K562 (cell line): ENCODE results near the gene SSR4. TPM values are rescaled to one million over a fixed set of nuclear protein-coding genes. Genes with fewer than 3 reads are reported as not detected.

Experiments
- ATAC-seq: fragments of 200-7000 bp; cut with Tn5 transposase; 3 replicates; pipeline ENCODE4 v1.9.1; 2020; ENCODE audit warnings: moderate library complexity
- BruUV-seq: library from RNA; stranded (reverse); fragments of 400-500 nt; replicated peaks from 2 replicates; lab custom pipeline; 2021; lab: Mats Ljungman, UMichigan
- CTCF ChIA-PET: fragments of 300-600 bp; formaldehyde crosslinking; extraction: SDS; loops from one replicate; lab custom pipeline; 2021; ENCODE audit warnings: low intra/inter-chr PET ratio; lab: Yijun Ruan, JAX
- POLR2A ChIA-PET: fragments of 300-600, 350-650 bp; sonication (Branson Sonifier 250); formaldehyde crosslinking; extraction: SDS; loops from one replicate; lab custom pipeline; 2021; ENCODE audit warnings: antibody characterized with exemption, inconsistent platforms; lab: Yijun Ruan, JAX
- DNase-seq, 4 experiments: peaks; one replicate each; pipeline versions ENCODE4 v3.0.0 to v3.0.0-alpha.2; 2011 to 2018; ENCODE audit warnings: low spot score in 3 of 4, mixed read lengths in 3 of 4; ENCODE audit errors: extremely low read depth in 1 of 4
- FAIRE-seq: peaks from 2 replicates; lab custom pipeline; 2011; peaks lifted over from hg19 to GRCh38; lab: Jason Lieb, UNC
- H2AFZ ChIP-seq: 2 replicates; pipeline ENCODE4 v1.6.0; 2011; ENCODE audit warnings: low read depth, low read length, control low read depth, inconsistent platforms
- H3K27ac ChIP-seq: fragments of 200-600 bp; 3 replicates; pipeline ENCODE4 v1.8.0; 2011; ENCODE audit warnings: low read depth, mild to moderate bottlenecking, control low read depth, inconsistent platforms, low read length, moderate library complexity, mixed read lengths; ENCODE audit errors: extremely low read depth
- H3K27me3 ChIP-seq, 2 experiments: fragments of 300-600 bp in 1 of 2; 2 replicates in 1 of 2; 3 replicates in 1 of 2; pipeline versions ENCODE4 v1.6.0 to v1.8.0; 2011; ENCODE audit warnings: inconsistent platforms in 2 of 2, low read length in 2 of 2, mild to moderate bottlenecking in 1 of 2, mixed read lengths in 1 of 2, moderate library complexity in 1 of 2; ENCODE audit not compliant: control insufficient read depth in 2 of 2, insufficient read depth in 2 of 2
- H3K36me3 ChIP-seq: fragments of 300-600 bp; 3 replicates; pipeline ENCODE4 v1.8.0; 2011; ENCODE audit warnings: mild to moderate bottlenecking, low read length, inconsistent platforms; ENCODE audit not compliant: control insufficient read depth, insufficient read depth
- H3K4me1 ChIP-seq, 2 experiments: fragments of 200-600 bp in 1 of 2; replicated peaks in 1 of 2; 2 replicates in 1 of 2; 3 replicates in 1 of 2; pipeline versions ENCODE4 v1.5.1 to v1.8.0; 2011; ENCODE audit warnings: inconsistent platforms in 2 of 2, low read length in 2 of 2, mild to moderate bottlenecking in 1 of 2, mixed read lengths in 1 of 2, moderate library complexity in 1 of 2; ENCODE audit not compliant: control insufficient read depth in 2 of 2, insufficient read depth in 2 of 2
- H3K4me2 ChIP-seq: 2 replicates; pipeline ENCODE4 v1.6.1; 2011; ENCODE audit warnings: low read length, control low read depth, inconsistent platforms, mixed read lengths; ENCODE audit not compliant: insufficient read depth
- H3K4me3 ChIP-seq: fragments of 200-600 bp; sonication (generic), shearing (Covaris generic); 2 replicates; pipeline ENCODE4 v1.5.1; 2016; ENCODE audit warnings: control low read depth, inconsistent platforms
- H3K79me2 ChIP-seq: fragments of 200-600 bp; 3 replicates; pipeline ENCODE4 v1.8.0; 2011; ENCODE audit warnings: low read length, inconsistent platforms; ENCODE audit not compliant: control insufficient read depth, insufficient read depth
- H3K9ac ChIP-seq, 2 experiments: 2 replicates each; pipeline versions ENCODE4 v1.6.0 to v1.6.1; 2011; ENCODE audit warnings: low read depth in 2 of 2, low read length in 2 of 2, control low read depth in 1 of 2, inconsistent platforms in 1 of 2, mild to moderate bottlenecking in 1 of 2, mixed read lengths in 1 of 2; ENCODE audit not compliant: insufficient read depth in 1 of 2
- H3K9me1 ChIP-seq: one replicate; pipeline ENCODE4 v1.6.0; 2011; ENCODE audit warnings: inconsistent platforms, mild to moderate bottlenecking, low read length, moderate library complexity; ENCODE audit not compliant: control insufficient read depth, insufficient read depth
- H3K9me3 ChIP-seq: replicated peaks from 2 replicates; pipeline ENCODE4 v1.5.1; 2011; ENCODE audit warnings: low read depth, low read length, inconsistent platforms; ENCODE audit not compliant: control insufficient read depth, insufficient read depth
- H4K20me1 ChIP-seq: replicated peaks from 2 replicates; pipeline ENCODE4 v1.6.1; 2011; ENCODE audit warnings: low read length, inconsistent platforms, mixed read lengths; ENCODE audit not compliant: control insufficient read depth, insufficient read depth
- ARHGAP35 ChIP-seq: fragments of 450-650 bp; IDR thresholded peaks from 2 replicates; pipeline ENCODE4 v1.6.1; 2018; ENCODE audit not compliant: partially characterized antibody
- BRD9 ChIP-seq: fragments of 450-650 bp; IDR thresholded peaks from 2 replicates; pipeline ENCODE4 v1.6.1; 2018; ENCODE audit warnings: low read depth; ENCODE audit not compliant: partially characterized antibody
- CEBPB ChIP-seq: fragments of 450-650 bp; IDR thresholded peaks from 2 replicates; pipeline ENCODE4 v1.6.1; 2016; ENCODE audit warnings: missing genetic modification characterization, missing compliant biosample characterization
- ETV1 ChIP-seq: fragments of 450-650 bp; conservative IDR thresholded peaks from 2 replicates; pipeline ENCODE4 v1.6.1; 2016; ENCODE audit warnings: missing genetic modification characterization, control low read depth, low read depth, missing compliant biosample characterization
- MBD1 ChIP-seq: fragments of 250-450 bp; sonication (Bioruptor Pico); IDR thresholded peaks from 2 replicates; pipeline ENCODE4 v1.8.0; 2022; ENCODE audit warnings: inconsistent platforms
- NR0B1 ChIP-seq: fragments of 450-650 bp; IDR thresholded peaks from one replicate; pipeline ENCODE4 v1.6.1; 2018; ENCODE audit warnings: mild to moderate bottlenecking, moderate library complexity; ENCODE audit not compliant: partially characterized antibody
- PTRF ChIP-seq: fragments of 450-650 bp; IDR thresholded peaks from 2 replicates; pipeline ENCODE4 v1.6.1; 2016; ENCODE audit warnings: mild to moderate bottlenecking, missing genetic modification characterization, missing compliant biosample characterization
- RBM39 ChIP-seq: fragments of 200-400 bp; formaldehyde crosslinking; optimal IDR thresholded peaks from 2 replicates; pipeline ENCODE3; 2018; ENCODE audit warnings: low read depth, low read length
- ZNF3 ChIP-seq: fragments of 250-450 bp; sonication (Bioruptor Pico); IDR thresholded peaks from 2 replicates; pipeline ENCODE4 v1.5.0; 2021; ENCODE audit warnings: mild to moderate bottlenecking, moderate library complexity
- WGBS: fragments of 100-300 bp; shearing (Covaris generic); methylation state at CpG from one replicate; pipeline ENCODE4 v1.1.6; 2016; ENCODE audit warnings: low coverage, mixed read lengths; ENCODE audit not compliant: insufficient coverage; ENCODE audit errors: missing lambda C conversion rate; 5-methylcytosine and 5-hydroxymethylcytosine counted together
- in situ Hi-C: fragments of 300-500 bp; cut with MboI; formaldehyde crosslinking; loops from 4 replicates; pipeline ENCODE4 v1.15.0; 2018; ENCODE audit warnings: inconsistent platforms, mixed read lengths
- intact Hi-C: fragments of 100-400 bp; cut with micrococcal nuclease; formaldehyde crosslinking; loops from 2 replicates; pipeline ENCODE4 v1.14.2; 2022
- polyA plus RNA-seq, 8 experiments: library from polyadenylated mRNA; depleted of rRNA in 4 of 8; stranded (reverse) in 5 of 8; unstranded in 3 of 8; fragments of >200 nt; fragmentation: Nextera tagmentation in 2 of 8; fragmentation: Illumina TruSeq in 1 of 8; extraction: Ambion mirVana in 2 of 8; extraction: Trizol in 1 of 8; gene quantifications; 2 replicates each; pipeline versions ENCODE4 v1.2.1 to v1.2.3, GENCODE V29; 2011 to 2014; ENCODE audit warnings: inconsistent platforms in 1 of 8, missing spikeins in 1 of 8
- total RNA-seq, 7 experiments: library from RNA; depleted of rRNA in 6 of 7; stranded (reverse); fragments of >200 nt in 6 of 7; fragmentation: Illumina TruSeq in 2 of 7; extraction: Trizol in 2 of 7; gene quantifications; 2 replicates each; pipeline versions ENCODE4 v1.2.1 to v1.2.3, GENCODE V29; 2011 to 2021; ENCODE audit warnings: low replicate concordance in 1 of 7
- TF ChIP-seq, protein P1 (sequence below): sonication (generic); formaldehyde crosslinking; IDR thresholded peaks from 2 replicates; pipeline ENCODE4 v1.8.0; 2022; ENCODE audit warnings: mild to moderate bottlenecking, missing genetic modification reagents
- TF ChIP-seq, protein P2 (sequence below): fragments of 450-650 bp; IDR thresholded peaks from 2 replicates; pipeline ENCODE4 v1.6.1; 2016; ENCODE audit warnings: antibody characterized with exemption
- TF ChIP-seq, protein P3 (sequence below), 2 experiments: IDR thresholded peaks; 2 replicates each; pipeline ENCODE4 v1.6.1; 2012; ENCODE audit warnings: improper control_type of control experiment in 2 of 2, low read depth in 2 of 2, low read length in 2 of 2, borderline replicate concordance in 1 of 2
- TF ChIP-seq, protein P4 (sequence below): fragments of 450-650 bp; conservative IDR thresholded peaks from 2 replicates; pipeline ENCODE4 v1.6.1; 2016; ENCODE audit warnings: missing genetic modification characterization, low read depth, mild to moderate bottlenecking, control low read depth, missing compliant biosample characterization

Gene SSR4
- total and polyA plus RNA-seq, 9 of the 15 experiments (the other 6 are each of a cell fraction or from before 2014, with no cell fraction given) = 146 to 492 (median 272) TPM

- Histone ChIP-seq H3K4me2 (no peak overlapping the region), H3K27ac (no peak overlapping the region), H3K9ac (no peak overlapping the region), H3K27me3 (no peaks in the 10 kb centered on the region), H3K9me1 (no peaks in the 10 kb centered on the region), H3K4me1 (peaks cover 15 to 96% of the 10 kb centered on the region in 2 experiments), H2AFZ (no peak overlapping the region), H3K79me2 (peaks cover 14% of the 10 kb centered on the region), H3K4me3 (no peak overlapping the region), H3K9me3 (no peaks in the 10 kb centered on the region), H3K36me3 (no peaks in the 10 kb centered on the region), H4K20me1 (no peaks in the 10 kb centered on the region)
- FAIRE-seq (no peak), DNase-seq (no peak), ATAC-seq (no peak)
- BruUV-seq = no TSS peak
- intact Hi-C loops = loop anchor here (5.0 kb wide), 1 partner anchor 160 kb away; the partner anchor contains the start of gene ARHGAP4
- WGBS = 100% methylated on average over 1 of the region's 20 CpGs
- in situ Hi-C loops = no loop called here
- ChIA-PET CTCF (no interaction called here), POLR2A (no interaction called here)
- TF ChIP-seq RBM39 (no peak), ARHGAP35 (no peak), PTRF (tag) (no peak), CEBPB (no peak), ETV1 (no peak), MBD1 (CRISPR knock-in tag) (no peak), BRD9 (no peak), NR0B1 (no peak), ZNF3 (no peak)
- TF ChIP-seq, protein P1, sequence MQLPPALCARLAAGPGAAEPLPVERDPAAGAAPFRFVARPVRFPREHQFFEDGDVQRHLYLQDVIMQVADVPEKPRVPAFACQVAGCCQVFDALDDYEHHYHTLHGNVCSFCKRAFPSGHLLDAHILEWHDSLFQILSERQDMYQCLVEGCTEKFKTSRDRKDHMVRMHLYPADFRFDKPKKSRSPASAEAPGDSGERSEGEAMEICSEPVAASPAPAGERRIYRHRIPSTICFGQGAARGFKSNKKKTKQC = no peak
- TF ChIP-seq, protein P2, sequence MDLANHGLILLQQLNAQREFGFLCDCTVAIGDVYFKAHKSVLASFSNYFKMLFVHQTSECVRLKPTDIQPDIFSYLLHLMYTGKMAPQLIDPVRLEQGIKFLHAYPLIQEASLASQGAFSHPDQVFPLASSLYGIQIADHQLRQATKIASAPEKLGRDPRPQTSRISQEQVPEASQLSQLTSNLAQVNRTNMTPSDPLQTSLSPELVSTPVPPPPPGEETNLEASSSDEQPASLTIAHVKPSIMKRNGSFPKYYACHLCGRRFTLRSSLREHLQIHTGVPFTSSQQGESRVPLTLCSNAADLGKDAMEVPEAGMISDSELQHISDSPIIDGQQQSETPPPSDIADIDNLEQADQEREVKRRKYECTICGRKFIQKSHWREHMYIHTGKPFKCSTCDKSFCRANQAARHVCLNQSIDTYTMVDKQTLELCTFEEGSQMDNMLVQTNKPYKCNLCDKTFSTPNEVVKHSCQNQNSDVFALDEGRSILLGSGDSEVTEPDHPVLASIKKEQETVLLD = no peak
- TF ChIP-seq, protein P3, sequence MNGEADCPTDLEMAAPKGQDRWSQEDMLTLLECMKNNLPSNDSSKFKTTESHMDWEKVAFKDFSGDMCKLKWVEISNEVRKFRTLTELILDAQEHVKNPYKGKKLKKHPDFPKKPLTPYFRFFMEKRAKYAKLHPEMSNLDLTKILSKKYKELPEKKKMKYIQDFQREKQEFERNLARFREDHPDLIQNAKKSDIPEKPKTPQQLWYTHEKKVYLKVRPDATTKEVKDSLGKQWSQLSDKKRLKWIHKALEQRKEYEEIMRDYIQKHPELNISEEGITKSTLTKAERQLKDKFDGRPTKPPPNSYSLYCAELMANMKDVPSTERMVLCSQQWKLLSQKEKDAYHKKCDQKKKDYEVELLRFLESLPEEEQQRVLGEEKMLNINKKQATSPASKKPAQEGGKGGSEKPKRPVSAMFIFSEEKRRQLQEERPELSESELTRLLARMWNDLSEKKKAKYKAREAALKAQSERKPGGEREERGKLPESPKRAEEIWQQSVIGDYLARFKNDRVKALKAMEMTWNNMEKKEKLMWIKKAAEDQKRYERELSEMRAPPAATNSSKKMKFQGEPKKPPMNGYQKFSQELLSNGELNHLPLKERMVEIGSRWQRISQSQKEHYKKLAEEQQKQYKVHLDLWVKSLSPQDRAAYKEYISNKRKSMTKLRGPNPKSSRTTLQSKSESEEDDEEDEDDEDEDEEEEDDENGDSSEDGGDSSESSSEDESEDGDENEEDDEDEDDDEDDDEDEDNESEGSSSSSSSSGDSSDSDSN (IDR thresholded peaks at IDR 0.05; ENCODE audit: borderline replicate concordance in 1 of 2, low read depth in 2 of 2, low read length in 2 of 2) = no peak
- TF ChIP-seq, protein P4, sequence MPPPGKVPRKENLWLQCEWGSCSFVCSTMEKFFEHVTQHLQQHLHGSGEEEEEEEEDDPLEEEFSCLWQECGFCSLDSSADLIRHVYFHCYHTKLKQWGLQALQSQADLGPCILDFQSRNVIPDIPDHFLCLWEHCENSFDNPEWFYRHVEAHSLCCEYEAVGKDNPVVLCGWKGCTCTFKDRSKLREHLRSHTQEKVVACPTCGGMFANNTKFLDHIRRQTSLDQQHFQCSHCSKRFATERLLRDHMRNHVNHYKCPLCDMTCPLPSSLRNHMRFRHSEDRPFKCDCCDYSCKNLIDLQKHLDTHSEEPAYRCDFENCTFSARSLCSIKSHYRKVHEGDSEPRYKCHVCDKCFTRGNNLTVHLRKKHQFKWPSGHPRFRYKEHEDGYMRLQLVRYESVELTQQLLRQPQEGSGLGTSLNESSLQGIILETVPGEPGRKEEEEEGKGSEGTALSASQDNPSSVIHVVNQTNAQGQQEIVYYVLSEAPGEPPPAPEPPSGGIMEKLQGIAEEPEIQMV (tag) = no peak
Observed at GRCh38 chrX:153767674-153768055, 26.8 kb upstream of the SSR4 start.
